ENCODE measurements around the gene MAP2K3.
A peak's percentile ranks its signal among the peaks of the same experiment; 100 is the strongest.

Gene MAP2K3

GRCh38 chr17:21282850-21283249 is 1.7 kb upstream of the MAP2K3 start:
- no peak for DNase-seq

GRCh38 chr17:21283482-21284318 is 811 bp upstream of the MAP2K3 start:
- no peak for DNase-seq

GRCh38 chr17:21285164-21286065 is 904 bp downstream of the MAP2K3 start:
- DNase-seq = peak; percentile 52

- peak; percentile 97 for DNase-seq
Observed at GRCh38 chr17:21286066-21286770, 1.7 kb downstream of the MAP2K3 start.

- no peak for DNase-seq
Observed at GRCh38 chr17:21286909-21287702, 2.6 kb downstream of the MAP2K3 start.

GRCh38 chr17:21287703-21288449 is 3.4 kb downstream of the MAP2K3 start:
- peak; percentile 87 for DNase-seq

GRCh38 chr17:21288571-21289017 is 4.1 kb downstream of the MAP2K3 start:
- DNase-seq = no peak

- no peak for DNase-seq
Observed at GRCh38 chr17:21289175-21289901, 4.8 kb downstream of the MAP2K3 start.

GRCh38 chr17:21289902-21290571 is 5.5 kb downstream of the MAP2K3 start:
- DNase-seq = no peak

GRCh38 chr17:21291357-21291756 is 6.8 kb downstream of the MAP2K3 start:
- DNase-seq = no peak

GRCh38 chr17:21291862-21292261 is 7.4 kb downstream of the MAP2K3 start:
- no peak for DNase-seq

- no peak for DNase-seq
Observed at GRCh38 chr17:21292867-21293830, 8.6 kb downstream of the MAP2K3 start.

- DNase-seq = no peak
Observed at GRCh38 chr17:21293831-21294210, 9.3 kb downstream of the MAP2K3 start.

GRCh38 chr17:21294321-21295035 is 10.0 kb downstream of the MAP2K3 start:
- DNase-seq = no peak

- DNase-seq = no peak
Observed at GRCh38 chr17:21295036-21295952, 10.8 kb downstream of the MAP2K3 start.

GRCh38 chr17:21296097-21297025 is 11.8 kb downstream of the MAP2K3 start:
- no peak for DNase-seq

All from fibroblast of skin of abdomen (primary cell).